NCI-H345 treated with DMSO at 0.1 percent for 48 hours (cell line): ENCODE measurements around the gene BRPF3.
"Not testable (repeated sequence)": the region's sequence is repeated elsewhere in the genome, so short reads cannot be mapped to it uniquely, and the experiment has no call there.

Experiments used
- DNase-seq: peaks from one replicate; lab custom pipeline; 2025; ENCODE audit not compliant: unreplicated experiment; lab: John Stamatoyannopoulos, UW

The BRPF3 gene

GRCh38 chr6:36200154-36200891 lies 3.8 kb downstream of the BRPF3 start:
- DNase-seq: no peak

GRCh38 chr6:36200998-36201596 lies 4.6 kb downstream of the BRPF3 start:
- DNase-seq: no peak

GRCh38 chr6:36201612-36202011 lies 5.1 kb downstream of the BRPF3 start:
- DNase-seq: no peak

GRCh38 chr6:36202101-36202500 lies 5.6 kb downstream of the BRPF3 start:
- no peak for DNase-seq

- DNase-seq: no peak
Observed at GRCh38 chr6:36204068-36204753, 7.7 kb downstream of the BRPF3 start.

GRCh38 chr6:36207155-36207554 lies 10.6 kb downstream of the BRPF3 start:
- no peak for DNase-seq

GRCh38 chr6:36209606-36210005 lies 13.1 kb downstream of the BRPF3 start:
- DNase-seq: no peak

- no peak for DNase-seq
Observed at GRCh38 chr6:36210182-36210581, 13.6 kb downstream of the BRPF3 start.

- DNase-seq: no peak
Observed at GRCh38 chr6:36210886-36211595, 14.5 kb downstream of the BRPF3 start.

- DNase-seq: no peak
Observed at GRCh38 chr6:36216559-36216958, 20.0 kb downstream of the BRPF3 start.

- DNase-seq: no peak
Observed at GRCh38 chr6:36217188-36217587, 20.6 kb downstream of the BRPF3 start.

- no peak for DNase-seq
Observed at GRCh38 chr6:36217946-36218345, 21.4 kb downstream of the BRPF3 start.

GRCh38 chr6:36218516-36218915 lies 22.0 kb downstream of the BRPF3 start:
- not testable (repeated sequence) for DNase-seq

- DNase-seq: no peak
Observed at GRCh38 chr6:36219081-36219480, 22.5 kb downstream of the BRPF3 start.

GRCh38 chr6:36220226-36220625 lies 23.7 kb downstream of the BRPF3 start:
- DNase-seq: no peak

GRCh38 chr6:36221674-36222073 lies 25.1 kb downstream of the BRPF3 start:
- DNase-seq: no peak

GRCh38 chr6:36222924-36223323 lies 26.4 kb downstream of the BRPF3 start:
- DNase-seq: no peak

- DNase-seq: no peak
Observed at GRCh38 chr6:36223706-36224105, 27.2 kb downstream of the BRPF3 start.

GRCh38 chr6:36224918-36225461 lies 28.4 kb downstream of the BRPF3 start:
- DNase-seq: no peak

- no peak for DNase-seq
Observed at GRCh38 chr6:36226438-36227047, 30.0 kb downstream of the BRPF3 start.
